Testis (tissue), 2 donors: ENCODE data around the gene NUP93.

Experiments
- CTCF ChIP-seq, 3 experiments: fragments of 450-650 bp in 2 of 3; fragments of 200-600 bp in 1 of 3; sonication (generic) in 1 of 3; IDR thresholded peaks; one replicate each; pipeline ENCODE4 v1.5.1; 2016 to 2019; ENCODE audit warnings: antibody characterized with exemption in 3 of 3, mild to moderate bottlenecking in 2 of 3, moderate library complexity in 1 of 3
- POLR2A ChIP-seq: fragments of 450-650 bp; IDR thresholded peaks from one replicate; pipeline ENCODE4 v1.6.1; 2017; ENCODE audit warnings: antibody characterized with exemption, mild to moderate bottlenecking, moderate library complexity

GRCh38 chr16:56836410-56837230 is 106.7 kb downstream of the NUP93 start:
- TF ChIP-seq CTCF (IDR thresholded peaks at IDR 0.05) (no peak), POLR2A (no peak)
